ENCODE results near the gene SLC46A3. TPM values are rescaled to one million over a fixed set of nuclear protein-coding genes. Genes with fewer than 3 reads are reported as not detected.

Gene SLC46A3
- total RNA-seq, 4 donors from 2014 or later = 6.5 to 12.0 (median 9.0) TPM

DNA sequence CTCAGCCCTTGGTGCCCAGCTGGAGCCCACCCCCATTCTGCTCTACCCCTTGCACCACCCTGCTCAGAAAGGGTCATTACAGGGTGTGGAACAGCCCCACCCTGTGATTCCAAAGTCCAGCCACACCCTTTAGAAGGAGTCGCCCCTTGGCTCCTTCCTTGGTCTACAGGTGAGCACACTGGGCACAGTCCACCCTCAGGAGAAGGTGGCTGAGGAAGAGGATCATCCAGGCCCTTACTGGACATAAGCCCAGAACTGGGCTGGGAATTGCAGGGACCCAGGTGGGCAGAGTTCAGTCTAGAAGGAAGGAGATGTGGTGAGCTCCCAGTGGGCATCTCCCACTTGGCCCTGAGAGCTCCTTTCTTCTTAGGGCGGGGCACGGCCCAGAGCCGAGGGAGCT is 8.6 kb downstream of the SLC46A3 start:
- no peaks in the 10 kb centered on the region for H3K4me1 ChIP-seq
- no peak for TF ChIP-seq EP300 (IDR thresholded peaks at IDR 0.05)
- TF ChIP-seq, protein P1, sequence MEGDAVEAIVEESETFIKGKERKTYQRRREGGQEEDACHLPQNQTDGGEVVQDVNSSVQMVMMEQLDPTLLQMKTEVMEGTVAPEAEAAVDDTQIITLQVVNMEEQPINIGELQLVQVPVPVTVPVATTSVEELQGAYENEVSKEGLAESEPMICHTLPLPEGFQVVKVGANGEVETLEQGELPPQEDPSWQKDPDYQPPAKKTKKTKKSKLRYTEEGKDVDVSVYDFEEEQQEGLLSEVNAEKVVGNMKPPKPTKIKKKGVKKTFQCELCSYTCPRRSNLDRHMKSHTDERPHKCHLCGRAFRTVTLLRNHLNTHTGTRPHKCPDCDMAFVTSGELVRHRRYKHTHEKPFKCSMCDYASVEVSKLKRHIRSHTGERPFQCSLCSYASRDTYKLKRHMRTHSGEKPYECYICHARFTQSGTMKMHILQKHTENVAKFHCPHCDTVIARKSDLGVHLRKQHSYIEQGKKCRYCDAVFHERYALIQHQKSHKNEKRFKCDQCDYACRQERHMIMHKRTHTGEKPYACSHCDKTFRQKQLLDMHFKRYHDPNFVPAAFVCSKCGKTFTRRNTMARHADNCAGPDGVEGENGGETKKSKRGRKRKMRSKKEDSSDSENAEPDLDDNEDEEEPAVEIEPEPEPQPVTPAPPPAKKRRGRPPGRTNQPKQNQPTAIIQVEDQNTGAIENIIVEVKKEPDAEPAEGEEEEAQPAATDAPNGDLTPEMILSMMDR (IDR thresholded peaks at IDR 0.05) = no peak
- no peak for TF ChIP-seq POLR2A (IDR thresholded peaks at IDR 0.05)
- no peaks in the 10 kb centered on the region for H3K27me3 ChIP-seq
- peaks cover 0 to 26% (median 0%) of the 10 kb centered on the region in 3 donors for H3K36me3 ChIP-seq
- H3K4me3 ChIP-seq = no peak overlapping the region
- DNase-seq (ENCODE audit: low spot score in 2 of 2) = no peak
- 74 to 78% methylated on average over 4 of the region's 4 CpGs for whole genome bisulfite sequencing, 2 donors
- H3K27ac ChIP-seq = no peak overlapping the region
- no peaks in the 10 kb centered on the region for H3K9me3 ChIP-seq

DNA sequence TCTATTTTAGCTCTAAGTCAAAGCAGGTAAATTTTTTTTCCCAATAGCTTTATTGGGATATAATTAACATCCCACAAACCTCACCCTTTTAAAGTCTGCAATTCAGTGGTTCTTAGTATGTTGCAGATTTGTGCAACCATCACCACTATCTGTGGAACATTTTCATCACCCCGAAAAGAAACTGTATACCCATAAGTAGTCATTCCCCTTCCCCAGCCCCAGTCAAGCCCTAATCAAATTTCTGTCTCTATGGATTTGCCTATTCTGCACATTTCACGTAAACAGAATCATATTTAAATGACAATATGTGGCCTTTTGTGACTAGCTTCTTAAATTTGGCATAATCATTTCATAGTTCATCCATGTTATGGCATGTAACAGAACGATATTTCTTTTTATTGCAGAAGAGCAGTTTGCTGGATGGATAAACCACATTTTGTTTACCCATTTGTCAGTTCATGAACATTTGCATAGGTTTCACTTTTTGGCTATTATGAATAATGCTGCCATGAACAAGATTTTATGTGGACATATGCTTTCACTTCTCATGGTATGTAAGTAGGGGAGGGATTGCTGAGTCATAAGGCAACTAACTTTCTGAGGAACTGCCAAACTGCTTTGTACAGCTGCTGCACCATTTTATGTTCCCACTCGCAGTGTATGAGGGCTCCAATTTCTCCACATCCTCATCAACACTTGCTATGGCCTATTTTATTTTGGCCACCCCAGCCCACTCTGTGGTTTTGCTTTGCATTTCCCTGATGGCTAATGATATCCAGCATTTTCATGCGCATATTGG is 10.9 kb downstream of the SLC46A3 start:
- no peak for DNase-seq (ENCODE audit: low spot score in 2 of 2)
- no peak for TF ChIP-seq POLR2A (IDR thresholded peaks at IDR 0.05)
- TF ChIP-seq, protein P1 (IDR thresholded peaks at IDR 0.05) = no peak
- TF ChIP-seq EP300 (IDR thresholded peaks at IDR 0.05) = peak in 1 of 2 donors; percentile 47
- 66 to 75% methylated on average over 5 of the region's 5 CpGs for WGBS, 2 donors
- Histone ChIP-seq H3K9me3 (no peaks in the 10 kb centered on the region), H3K36me3 (peaks cover 0 to 35% (median 0%) of the 10 kb centered on the region in 3 donors), H3K4me1 (no peaks in the 10 kb centered on the region), H3K27me3 (no peaks in the 10 kb centered on the region), H3K27ac (no peak overlapping the region), H3K4me3 (no peak overlapping the region)

DNA sequence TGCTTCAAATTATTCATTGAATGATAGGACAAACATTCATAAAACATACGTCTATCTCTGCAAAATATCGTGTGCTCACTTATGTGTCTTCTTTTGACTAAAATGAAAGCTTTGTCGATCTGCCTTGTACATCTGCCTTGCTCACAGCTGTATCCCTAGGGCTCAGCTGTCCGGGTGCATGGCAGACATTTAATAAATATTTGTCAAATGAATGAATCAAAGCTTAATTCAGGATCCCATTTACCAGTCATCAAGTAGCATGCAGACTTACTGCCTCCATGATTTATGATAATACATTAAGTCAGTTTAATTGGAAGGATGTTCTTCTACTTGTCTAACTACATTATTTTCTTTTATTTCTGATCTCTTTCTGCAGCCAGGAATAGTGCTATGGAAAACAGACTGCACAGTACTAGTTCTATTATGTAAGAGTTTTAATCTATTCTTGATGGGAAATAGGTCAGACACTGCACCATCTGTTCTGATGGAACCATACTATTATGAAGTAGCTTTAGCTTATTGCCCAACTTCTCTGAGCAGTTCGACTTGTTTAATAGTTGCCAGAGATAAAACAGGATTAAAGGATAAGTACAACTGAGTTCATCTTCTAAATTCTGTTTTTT is 13.2 kb downstream of the SLC46A3 start:
- Histone ChIP-seq H3K4me3 (no peak overlapping the region), H3K27me3 (no peaks in the 10 kb centered on the region), H3K36me3 (peaks cover 0 to 49% (median 0%) of the 10 kb centered on the region in 3 donors), H3K4me1 (no peaks in the 10 kb centered on the region), H3K27ac (no peak overlapping the region), H3K9me3 (no peaks in the 10 kb centered on the region)
- TF ChIP-seq POLR2A (IDR thresholded peaks at IDR 0.05) (no peak), EP300 (IDR thresholded peaks at IDR 0.05) (peak in 1 of 2 donors; percentile 9)
- DNase-seq (ENCODE audit: low spot score in 2 of 2) = no peak
- 72 to 77% methylated on average over 5 of the region's 5 CpGs for WGBS, 2 donors

GRCh38 chr13:28704919-28705318 is 13.9 kb downstream of the SLC46A3 start:
- Histone ChIP-seq H3K36me3 (peaks cover 0 to 49% (median 0%) of the 10 kb centered on the region in 3 donors), H3K9me3 (no peaks in the 10 kb centered on the region), H3K4me1 (no peaks in the 10 kb centered on the region), H3K4me3 (no peak overlapping the region), H3K27me3 (no peaks in the 10 kb centered on the region), H3K27ac (no peak overlapping the region)
- TF ChIP-seq, protein P1 (IDR thresholded peaks at IDR 0.05) = no peak
- TF ChIP-seq EP300 (IDR thresholded peaks at IDR 0.05) = peak in 1 of 2 donors; percentile 53
- no peak for TF ChIP-seq POLR2A (IDR thresholded peaks at IDR 0.05)
- no peak for DNase-seq (ENCODE audit: low spot score in 2 of 2)

DNA sequence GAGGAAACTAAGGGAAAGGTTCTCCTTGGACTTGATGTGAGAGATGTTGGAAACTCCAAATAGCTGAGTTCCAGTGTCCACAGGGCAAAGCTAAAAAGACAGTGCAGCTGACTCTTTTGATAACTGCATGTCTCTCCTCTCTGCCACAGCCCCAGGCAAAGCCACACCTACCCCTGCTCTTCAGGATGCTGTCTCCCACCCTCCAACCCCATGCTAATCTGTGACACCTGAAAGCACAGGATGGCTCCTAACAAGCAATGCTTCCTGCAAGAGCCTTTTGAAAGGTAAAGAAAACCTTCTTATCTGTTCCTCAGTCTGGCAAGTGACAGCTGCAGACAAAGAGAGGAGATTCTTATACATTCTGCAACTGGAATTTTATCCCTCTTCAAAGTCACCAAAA is 14.5 kb downstream of the SLC46A3 start:
- TF ChIP-seq, protein P1 (IDR thresholded peaks at IDR 0.05) = no peak
- TF ChIP-seq POLR2A (IDR thresholded peaks at IDR 0.05) = no peak
- peaks cover 0 to 50% (median 0%) of the 10 kb centered on the region in 3 donors for H3K36me3 ChIP-seq

More for the DNA sequence above, 14.5 kb downstream of the SLC46A3 start:
- Histone ChIP-seq H3K4me3 (no peak overlapping the region), H3K27ac (no peak overlapping the region), H3K9me3 (no peaks in the 10 kb centered on the region), H3K4me1 (no peaks in the 10 kb centered on the region), H3K27me3 (no peaks in the 10 kb centered on the region)
- DNase-seq (ENCODE audit: low spot score in 2 of 2) = no peak
